Colonic mucosa (tissue), 4 donors: ENCODE measurements around the gene FBXO28. TPM values are rescaled to one million over a fixed set of nuclear protein-coding genes. Genes with fewer than 3 reads are reported as not detected.
"Not testable (repeated sequence)": the region's sequence is repeated elsewhere in the genome, so short reads cannot be mapped to it uniquely, and the experiment has no call there.

ENCODE experiments used
- DNase-seq: peaks from one replicate; pipeline ENCODE4 v3.0.0-alpha.2; 2020
- H3K27ac ChIP-seq: fragments of 200-600 bp; one replicate; pipeline ENCODE4 v1.8.0; 2021
- H3K27me3 ChIP-seq: fragments of 200-600 bp; one replicate; pipeline ENCODE4 v1.8.0; 2021
- H3K36me3 ChIP-seq: fragments of 200-600 bp; one replicate; pipeline ENCODE4 v1.8.0; 2021
- H3K4me1 ChIP-seq: fragments of 200-600 bp; one replicate; pipeline ENCODE4 v1.8.0; 2021; ENCODE audit warnings: mild to moderate bottlenecking
- H3K4me3 ChIP-seq: fragments of 200-600 bp; one replicate; pipeline ENCODE4 v1.8.0; 2021
- H3K9ac ChIP-seq, 2 donors: one replicate each; pipeline ENCODE4 v1.7.0; 2013; ENCODE audit warnings: control low read depth in 2 of 2, low read depth in 2 of 2, low read length in 2 of 2
- H3K9me3 ChIP-seq: fragments of 200-600 bp; one replicate; pipeline ENCODE4 v1.8.0; 2021
- intact Hi-C: fragments of 100-400 bp; cut with DNase I; formaldehyde crosslinking; loops from one replicate; pipeline ENCODE4 v1.14.1; 2022
- total RNA-seq, 2 donors: library from RNA; stranded (reverse); fragmentation: NEBNext Ultra II Directional in 1 of 2; extraction: Animal tissue kit (Norgen Biotek cat#: 25700) in 1 of 2; gene quantifications; one replicate each; pipeline ENCODE4 v1.2.1, GENCODE V29; 2021
- TF ChIP-seq, protein P1 (sequence below): fragments of 200-600 bp; IDR thresholded peaks from one replicate; pipeline ENCODE4 v1.8.0; 2022; ENCODE audit warnings: antibody characterized with exemption, mild to moderate bottlenecking
- donor health status: healthy.
- donor health status: DM: no; HTN: no; CAD: no.
- donor health status: DM: no; HTN: no; CAD: no.

Gene FBXO28
- total RNA-seq, 2 donors from 2014 or later, result 35.1 to 42.7 TPM

DNA sequence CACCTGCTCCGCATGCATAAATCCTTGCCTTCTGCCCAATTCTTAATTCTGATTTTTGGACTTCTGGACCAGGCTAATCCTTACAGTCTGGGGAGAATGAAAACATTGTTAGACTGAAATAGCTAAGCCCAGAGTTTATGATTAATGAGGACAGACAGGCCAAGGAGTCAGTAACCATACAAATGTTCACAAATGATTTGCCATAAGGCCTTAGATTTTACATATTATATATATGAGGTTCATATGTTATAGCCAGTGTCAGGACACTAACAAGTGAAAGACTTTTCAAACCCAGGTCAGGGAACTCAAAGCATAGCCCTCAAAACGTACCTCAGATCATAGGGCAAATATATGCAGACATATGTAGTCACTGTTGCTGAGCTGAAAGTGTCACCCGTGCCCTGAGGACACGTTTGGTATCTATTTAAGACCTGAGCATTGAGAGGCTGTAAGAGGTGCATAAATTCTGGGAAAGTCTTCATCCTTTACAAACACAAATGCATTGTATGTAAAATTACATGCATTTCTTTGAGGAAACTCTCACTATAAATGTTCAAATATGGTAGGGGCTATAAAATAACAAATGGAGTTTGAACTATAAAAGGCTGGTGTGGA lies 45.3 kb upstream of the FBXO28 start:
- Histone ChIP-seq H3K27ac (peak overlapping the region; percentile 22), H3K9me3 (no peaks in the 10 kb centered on the region), H3K4me1 (no peaks in the 10 kb centered on the region), H3K9ac (peak overlapping the region in 1 of 2 donors; percentile 9), H3K4me3 (no peak overlapping the region), H3K27me3 (no peaks in the 10 kb centered on the region), H3K36me3 (no peaks in the 10 kb centered on the region)
- DNase-seq, result no peak
- intact Hi-C loops, result no loop called here
- TF ChIP-seq, protein P1, sequence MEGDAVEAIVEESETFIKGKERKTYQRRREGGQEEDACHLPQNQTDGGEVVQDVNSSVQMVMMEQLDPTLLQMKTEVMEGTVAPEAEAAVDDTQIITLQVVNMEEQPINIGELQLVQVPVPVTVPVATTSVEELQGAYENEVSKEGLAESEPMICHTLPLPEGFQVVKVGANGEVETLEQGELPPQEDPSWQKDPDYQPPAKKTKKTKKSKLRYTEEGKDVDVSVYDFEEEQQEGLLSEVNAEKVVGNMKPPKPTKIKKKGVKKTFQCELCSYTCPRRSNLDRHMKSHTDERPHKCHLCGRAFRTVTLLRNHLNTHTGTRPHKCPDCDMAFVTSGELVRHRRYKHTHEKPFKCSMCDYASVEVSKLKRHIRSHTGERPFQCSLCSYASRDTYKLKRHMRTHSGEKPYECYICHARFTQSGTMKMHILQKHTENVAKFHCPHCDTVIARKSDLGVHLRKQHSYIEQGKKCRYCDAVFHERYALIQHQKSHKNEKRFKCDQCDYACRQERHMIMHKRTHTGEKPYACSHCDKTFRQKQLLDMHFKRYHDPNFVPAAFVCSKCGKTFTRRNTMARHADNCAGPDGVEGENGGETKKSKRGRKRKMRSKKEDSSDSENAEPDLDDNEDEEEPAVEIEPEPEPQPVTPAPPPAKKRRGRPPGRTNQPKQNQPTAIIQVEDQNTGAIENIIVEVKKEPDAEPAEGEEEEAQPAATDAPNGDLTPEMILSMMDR, result no peak

GRCh38 chr1:224069138-224069537 lies 44.8 kb upstream of the FBXO28 start:
- Histone ChIP-seq H3K27me3 (no peaks in the 10 kb centered on the region), H3K9ac (no peak overlapping the region), H3K4me3 (no peak overlapping the region), H3K27ac (peak overlapping the region; percentile 22), H3K9me3 (no peaks in the 10 kb centered on the region), H3K36me3 (no peaks in the 10 kb centered on the region), H3K4me1 (no peaks in the 10 kb centered on the region)
- DNase-seq, result no peak
- intact Hi-C loops, result no loop called here
- TF ChIP-seq, protein P1, result no peak

- intact Hi-C loops, result no loop called here
- Histone ChIP-seq H3K27me3 (no peaks in the 10 kb centered on the region), H3K9ac (no peak overlapping the region), H3K27ac (no peak overlapping the region), H3K36me3 (no peaks in the 10 kb centered on the region), H3K4me1 (no peaks in the 10 kb centered on the region), H3K9me3 (no peaks in the 10 kb centered on the region), H3K4me3 (no peak overlapping the region)
- no peak for DNase-seq
- TF ChIP-seq, protein P1, result no peak
Observed at GRCh38 chr1:224070521-224070920, 43.4 kb upstream of the FBXO28 start.

- H3K36me3 ChIP-seq, result no peaks in the 10 kb centered on the region
- H3K4me1 ChIP-seq, result no peaks in the 10 kb centered on the region
- H3K27ac ChIP-seq, result no peak overlapping the region
- no peak overlapping the region for H3K4me3 ChIP-seq
- TF ChIP-seq, protein P1, result no peak
- intact Hi-C loops, result no loop called here
- no peak overlapping the region for H3K9ac ChIP-seq
- H3K27me3 ChIP-seq, result no peaks in the 10 kb centered on the region
- no peaks in the 10 kb centered on the region for H3K9me3 ChIP-seq
- DNase-seq, result no peak
Observed at GRCh38 chr1:224076407-224076806, 37.5 kb upstream of the FBXO28 start.

DNA sequence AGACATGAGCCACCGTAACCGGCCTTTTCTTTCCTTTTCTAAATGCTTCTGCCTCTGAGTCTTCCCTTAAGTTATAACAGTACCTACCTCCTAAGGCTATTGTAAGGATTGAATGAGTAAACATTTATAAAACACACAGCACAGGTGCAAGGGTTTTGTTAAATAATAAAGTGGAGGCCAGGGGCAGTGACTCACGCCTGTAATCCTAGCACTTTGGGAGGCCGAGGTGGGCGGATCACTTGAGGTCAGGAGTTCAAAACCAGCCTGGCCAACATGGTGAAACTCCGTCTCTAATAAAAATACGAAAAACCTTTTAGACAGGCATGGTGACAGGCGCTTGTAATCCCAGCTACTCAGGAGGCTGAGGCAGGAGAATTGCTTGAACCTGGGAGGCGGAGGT lies 34.3 kb upstream of the FBXO28 start:
- H3K9ac ChIP-seq, H3K27ac ChIP-seq, H3K9me3 ChIP-seq: not testable (repeated sequence)

DNA sequence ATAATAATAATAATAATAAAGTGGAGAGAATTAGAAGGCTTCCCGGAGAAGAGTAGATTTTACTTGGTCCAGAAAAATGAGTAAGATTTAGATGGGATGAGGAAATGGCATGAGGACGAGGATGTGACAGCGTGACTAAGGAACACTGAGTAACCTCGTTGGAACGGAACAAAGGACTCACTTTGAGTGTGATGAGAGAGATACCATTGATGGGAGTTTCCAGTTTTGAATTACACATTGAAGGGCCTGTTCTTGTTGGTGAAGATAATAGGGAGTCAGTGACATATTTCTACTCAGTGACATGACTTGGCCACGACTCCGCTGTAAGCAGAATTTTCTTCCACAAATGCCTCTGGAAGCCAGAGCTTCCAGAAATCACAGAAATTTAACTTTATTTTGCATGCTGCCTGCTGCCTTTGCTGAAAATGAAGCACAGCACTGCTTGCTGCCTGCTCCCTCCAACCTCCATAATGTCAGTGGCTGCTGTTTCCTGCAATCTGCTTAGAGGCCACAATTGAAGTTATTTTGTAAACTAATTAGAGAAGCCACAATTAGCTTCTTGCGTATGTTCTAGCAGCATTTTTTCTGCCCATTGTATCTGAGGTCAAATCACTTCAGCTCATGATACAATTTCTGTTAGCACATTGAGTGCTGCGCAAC lies 33.7 kb upstream of the FBXO28 start:
- TF ChIP-seq, protein P1, result no peak
- no peaks in the 10 kb centered on the region for H3K27me3 ChIP-seq
- H3K27ac ChIP-seq, result no peak overlapping the region
- H3K9ac ChIP-seq, result no peak overlapping the region
- no peaks in the 10 kb centered on the region for H3K4me1 ChIP-seq
- H3K36me3 ChIP-seq, result no peaks in the 10 kb centered on the region
- no peak overlapping the region for H3K4me3 ChIP-seq
- intact Hi-C loops, result no loop called here
- H3K9me3 ChIP-seq, result no peaks in the 10 kb centered on the region
- DNase-seq, result no peak

More for the DNA sequence above, 34.3 kb upstream of the FBXO28 start:
- H3K4me1 ChIP-seq, H3K27me3 ChIP-seq, intact Hi-C loops, H3K36me3 ChIP-seq, DNase-seq, H3K4me3 ChIP-seq: not testable (repeated sequence)
